Vagina (tissue), 2 donors: Measurements from ENCODE around the gene IPO11. TPM values are rescaled to one million over a fixed set of nuclear protein-coding genes. Genes with fewer than 3 reads are reported as not detected.
A peak's percentile ranks its signal among the peaks of the same experiment; 100 is the strongest.

Experiments used
- DNase-seq, 2 donors: peaks; one replicate each; pipeline ENCODE4 v3.0.0-alpha.2; 2017; ENCODE audit errors: extremely low spot score in 2 of 2
- H3K27ac ChIP-seq: fragments of 200-600 bp; sonication (generic); one replicate; pipeline ENCODE4 v1.5.1; 2019
- H3K27me3 ChIP-seq: fragments of 200-600 bp; sonication (generic); one replicate; pipeline ENCODE4 v1.5.1; 2019
- H3K36me3 ChIP-seq, 2 donors: fragments of 200-600 bp; sonication (generic); one replicate each; pipeline ENCODE4 v1.5.1; 2017 to 2019
- H3K4me1 ChIP-seq: fragments of 200-600 bp; sonication (generic); one replicate; pipeline ENCODE4 v1.5.1; 2019
- H3K4me3 ChIP-seq, 2 donors: fragments of 200-600 bp; sonication (generic); 1 replicate in 1 of 2; 2 replicates in 1 of 2; pipeline ENCODE4 v1.5.1; 2016 to 2019
- H3K9me3 ChIP-seq: fragments of 200-600 bp; sonication (generic); one replicate; pipeline ENCODE4 v1.5.1; 2019
- CTCF ChIP-seq, 3 experiments: fragments of 450-650 bp in 2 of 3; fragments of 200-600 bp in 1 of 3; sonication (generic) in 1 of 3; IDR thresholded peaks; one replicate each; pipeline ENCODE4 v1.5.1; 2017 to 2019; ENCODE audit warnings: antibody characterized with exemption in 3 of 3, mild to moderate bottlenecking in 2 of 3, moderate library complexity in 2 of 3
- POLR2A ChIP-seq, 2 donors: fragments of 450-650 bp; IDR thresholded peaks; one replicate each; pipeline ENCODE4 v1.6.1; 2017; ENCODE audit warnings: antibody characterized with exemption in 2 of 2, mild to moderate bottlenecking in 2 of 2, moderate library complexity in 2 of 2
- POLR2AphosphoS5 ChIP-seq, 2 donors: sonication (generic); formaldehyde crosslinking; IDR thresholded peaks; one replicate each; pipeline ENCODE4 v1.9.0; 2017; ENCODE audit warnings: antibody characterized with exemption in 2 of 2, mild to moderate bottlenecking in 2 of 2, low read depth in 1 of 2; ENCODE audit not compliant: insufficient read depth in 1 of 2
- intact Hi-C: fragments of 100-400 bp; cut with DNase I; formaldehyde crosslinking; loops from one replicate; pipeline ENCODE4 v1.15.1; 2023
- total RNA-seq: library from RNA; depleted of rRNA; stranded (reverse); fragments of >200 nt; gene quantifications from one replicate; pipeline ENCODE4 v1.2.3, GENCODE V29; 2016

The IPO11 gene
- total RNA-seq, 1 donor from 2014 or later = 31.2 TPM

GRCh38 chr5:62649025-62649424, 236.5 kb downstream of the IPO11 start:
- Histone ChIP-seq H3K27ac (no peak overlapping the region), H3K9me3 (no peaks in the 10 kb centered on the region), H3K36me3 (no peaks in the 10 kb centered on the region), H3K4me1 (no peaks in the 10 kb centered on the region), H3K4me3 (no peak overlapping the region), H3K27me3 (no peaks in the 10 kb centered on the region)
- TF ChIP-seq POLR2A (IDR thresholded peaks at IDR 0.05) (no peak), CTCF (IDR thresholded peaks at IDR 0.05) (no peak), POLR2AphosphoS5 (IDR thresholded peaks at IDR 0.05; ENCODE audit: insufficient read depth in 1 of 2, low read depth in 1 of 2) (no peak)
- intact Hi-C loops = no loop called here
- DNase-seq = no peak

GRCh38 chr5:62649476-62650113, 237.0 kb downstream of the IPO11 start:
- no peaks in the 10 kb centered on the region for H3K27me3 ChIP-seq
- H3K27ac ChIP-seq = no peak overlapping the region
- no peak for DNase-seq
- H3K9me3 ChIP-seq = no peaks in the 10 kb centered on the region
- no peak overlapping the region for H3K4me3 ChIP-seq
- no peaks in the 10 kb centered on the region for H3K4me1 ChIP-seq
- H3K36me3 ChIP-seq = no peaks in the 10 kb centered on the region
- TF ChIP-seq POLR2A (IDR thresholded peaks at IDR 0.05) = no peak
- TF ChIP-seq POLR2AphosphoS5 (IDR thresholded peaks at IDR 0.05; ENCODE audit: insufficient read depth in 1 of 2, low read depth in 1 of 2) = no peak
- intact Hi-C loops = no loop called here

GRCh38 chr5:62650197-62650596, 237.6 kb downstream of the IPO11 start:
- H3K27me3 ChIP-seq = no peaks in the 10 kb centered on the region
- H3K27ac ChIP-seq = no peak overlapping the region
- no peaks in the 10 kb centered on the region for H3K4me1 ChIP-seq
- H3K36me3 ChIP-seq = no peaks in the 10 kb centered on the region
- intact Hi-C loops = no loop called here
- TF ChIP-seq POLR2A (IDR thresholded peaks at IDR 0.05) (no peak), POLR2AphosphoS5 (IDR thresholded peaks at IDR 0.05; ENCODE audit: insufficient read depth in 1 of 2, low read depth in 1 of 2) (no peak), CTCF (IDR thresholded peaks at IDR 0.05) (no peak)
- no peak overlapping the region for H3K4me3 ChIP-seq
- no peaks in the 10 kb centered on the region for H3K9me3 ChIP-seq
- DNase-seq = no peak

- TF ChIP-seq POLR2AphosphoS5 (IDR thresholded peaks at IDR 0.05; ENCODE audit: insufficient read depth in 1 of 2, low read depth in 1 of 2) (no peak), CTCF (IDR thresholded peaks at IDR 0.05) (no peak), POLR2A (IDR thresholded peaks at IDR 0.05) (no peak)
- no peaks in the 10 kb centered on the region for H3K27me3 ChIP-seq
- no peak overlapping the region for H3K27ac ChIP-seq
- intact Hi-C loops = no loop called here
- no peak overlapping the region for H3K4me3 ChIP-seq
- H3K4me1 ChIP-seq = no peaks in the 10 kb centered on the region
- no peak for DNase-seq
- no peaks in the 10 kb centered on the region for H3K36me3 ChIP-seq
- no peaks in the 10 kb centered on the region for H3K9me3 ChIP-seq
Measured at GRCh38 chr5:62652225-62652624, 239.7 kb downstream of the IPO11 start.

GRCh38 chr5:62653001-62653863, 240.7 kb downstream of the IPO11 start:
- DNase-seq = peak in 1 of 2 donors; percentile 60
- H3K27ac ChIP-seq = no peak overlapping the region
- H3K9me3 ChIP-seq = no peaks in the 10 kb centered on the region
- intact Hi-C loops = no loop called here
- H3K4me3 ChIP-seq = no peak overlapping the region
- TF ChIP-seq POLR2A (IDR thresholded peaks at IDR 0.05) = no peak
- TF ChIP-seq CTCF (IDR thresholded peaks at IDR 0.05) = no peak
- no peak for TF ChIP-seq POLR2AphosphoS5 (IDR thresholded peaks at IDR 0.05; ENCODE audit: insufficient read depth in 1 of 2, low read depth in 1 of 2)
- H3K27me3 ChIP-seq = no peaks in the 10 kb centered on the region
- no peaks in the 10 kb centered on the region for H3K36me3 ChIP-seq
- H3K4me1 ChIP-seq = no peaks in the 10 kb centered on the region
